ENCODE data around the gene CBX7.
A peak's percentile ranks its signal among the peaks of the same experiment; 100 is the strongest.

Gene CBX7

GRCh38 chr22:39171623-39172264 is 19.3 kb upstream of the CBX7 start:
- Histone ChIP-seq H2BK15ac (ENCODE audit: low read length) (peak overlapping the region; percentile 99), H2BK5ac (ENCODE audit: low read length) (peak overlapping the region; percentile 78), H4K91ac (ENCODE audit: low read depth, low read length, poor library complexity) (no peak overlapping the region), H3K9me3 (replicated peaks in 1 of 2; ENCODE audit: control insufficient read depth in 2 of 2, insufficient read depth in 1 of 2, low read depth in 1 of 2, low read length in 2 of 2) (no peaks in the 10 kb centered on the region), H3K27ac (replicated peaks; ENCODE audit: low read length) (no peak overlapping the region), H3K4ac (ENCODE audit: low read length) (no peak overlapping the region), H2BK120ac (ENCODE audit: low read depth, low read length) (peak overlapping the region; percentile 57), H3K4me1 (ENCODE audit: control insufficient read depth in 2 of 2, insufficient read depth in 1 of 2, low read depth in 1 of 2, low read length in 2 of 2) (peaks cover 42 to 44% of the 10 kb centered on the region in 2 donors), H3K36me3 (replicated peaks in 1 of 2; ENCODE audit: control insufficient read depth in 2 of 2, insufficient read depth in 2 of 2, low read length in 2 of 2) (no peaks in the 10 kb centered on the region), H2AFZ (ENCODE audit: low read length) (peak overlapping the region; percentile 51), H3K79me1 (ENCODE audit: low read depth, low read length) (no peaks in the 10 kb centered on the region), H3K9ac (ENCODE audit: low read depth, low read length, poor library complexity) (peak overlapping the region; percentile 21), H3K18ac (ENCODE audit: low read length) (peak overlapping the region; percentile 94), H3K27me3 (ENCODE audit: control insufficient read depth in 3 of 3, insufficient read depth in 3 of 3, low read depth in 1 of 3, low read length in 3 of 3) (peaks cover 0 to 12% (median 0%) of the 10 kb centered on the region in 3 experiments), H4K8ac (ENCODE audit: low read depth, low read length) (no peak overlapping the region), H2AK5ac (ENCODE audit: low read depth, low read length) (peak overlapping the region; percentile 88), H3K4me2 (ENCODE audit: insufficient read depth, low read length, poor library complexity, severe bottlenecking) (no peak overlapping the region), H3K14ac (ENCODE audit: low read length) (peak overlapping the region; percentile 23), H3K23ac (ENCODE audit: low read depth, low read length, poor library complexity) (no peak overlapping the region), H2BK12ac (ENCODE audit: low read length) (peak overlapping the region; percentile 33), H3K4me3 (ENCODE audit: low read length in 2 of 2) (no peak overlapping the region)
- WGBS, 2 donors (ENCODE audit: extremely low coverage in 2 of 2, insufficient read length in 2 of 2, insufficient replicate concordance in 1 of 2): no CpG with 5 or more reads among the region's 17 CpGs
- no peak for DNase-seq (ENCODE audit: low spot score)

- Histone ChIP-seq H3K27ac (replicated peaks; ENCODE audit: low read length) (no peak overlapping the region), H3K9me3 (replicated peaks in 1 of 2; ENCODE audit: control insufficient read depth in 2 of 2, insufficient read depth in 1 of 2, low read depth in 1 of 2, low read length in 2 of 2) (no peaks in the 10 kb centered on the region), H2BK12ac (ENCODE audit: low read length) (peak overlapping the region; percentile 85), H3K14ac (ENCODE audit: low read length) (peak overlapping the region; percentile 76), H2BK5ac (ENCODE audit: low read length) (peak overlapping the region; percentile 78), H3K9ac (ENCODE audit: low read depth, low read length, poor library complexity) (no peak overlapping the region), H3K79me1 (ENCODE audit: low read depth, low read length) (no peaks in the 10 kb centered on the region), H3K27me3 (ENCODE audit: control insufficient read depth in 3 of 3, insufficient read depth in 3 of 3, low read depth in 1 of 3, low read length in 3 of 3) (peaks cover 0 to 12% (median 0%) of the 10 kb centered on the region in 3 experiments), H2AFZ (ENCODE audit: low read length) (peak overlapping the region; percentile 51), H3K18ac (ENCODE audit: low read length) (peak overlapping the region; percentile 94), H3K36me3 (replicated peaks in 1 of 2; ENCODE audit: control insufficient read depth in 2 of 2, insufficient read depth in 2 of 2, low read length in 2 of 2) (no peaks in the 10 kb centered on the region), H3K4me3 (ENCODE audit: low read length in 2 of 2) (no peak overlapping the region), H3K4ac (ENCODE audit: low read length) (no peak overlapping the region), H4K8ac (ENCODE audit: low read depth, low read length) (no peak overlapping the region), H2AK5ac (ENCODE audit: low read depth, low read length) (peak overlapping the region; percentile 88), H4K91ac (ENCODE audit: low read depth, low read length, poor library complexity) (no peak overlapping the region), H2BK120ac (ENCODE audit: low read depth, low read length) (peak overlapping the region; percentile 57), H3K23ac (ENCODE audit: low read depth, low read length, poor library complexity) (no peak overlapping the region), H3K4me1 (ENCODE audit: control insufficient read depth in 2 of 2, insufficient read depth in 1 of 2, low read depth in 1 of 2, low read length in 2 of 2) (peaks cover 36 to 40% of the 10 kb centered on the region in 2 donors), H3K4me2 (ENCODE audit: insufficient read depth, low read length, poor library complexity, severe bottlenecking) (no peak overlapping the region), H2BK15ac (ENCODE audit: low read length) (peak overlapping the region; percentile 99)
- WGBS, 2 donors (ENCODE audit: extremely low coverage in 2 of 2, insufficient read length in 2 of 2, insufficient replicate concordance in 1 of 2): no CpG with 5 or more reads among the region's 28 CpGs
- DNase-seq (ENCODE audit: low spot score): peak; percentile 77
Observed at GRCh38 chr22:39170825-39171622, 18.5 kb upstream of the CBX7 start.

GRCh38 chr22:39169797-39170466 is 17.5 kb upstream of the CBX7 start:
- no peak overlapping the region for H4K91ac ChIP-seq (ENCODE audit: low read depth, low read length, poor library complexity)
- peaks cover 26 to 30% of the 10 kb centered on the region in 2 donors for H3K4me1 ChIP-seq (ENCODE audit: control insufficient read depth in 2 of 2, insufficient read depth in 1 of 2, low read depth in 1 of 2, low read length in 2 of 2)
- no peaks in the 10 kb centered on the region for H3K79me1 ChIP-seq (ENCODE audit: low read depth, low read length)
- H3K4me2 ChIP-seq (ENCODE audit: insufficient read depth, low read length, poor library complexity, severe bottlenecking): no peak overlapping the region
- no peak overlapping the region for H3K4me3 ChIP-seq (ENCODE audit: low read length in 2 of 2)
- H3K36me3 ChIP-seq (replicated peaks in 1 of 2; ENCODE audit: control insufficient read depth in 2 of 2, insufficient read depth in 2 of 2, low read length in 2 of 2): no peaks in the 10 kb centered on the region
- H2BK12ac ChIP-seq (ENCODE audit: low read length): peak overlapping the region; percentile 47
- H3K9ac ChIP-seq (ENCODE audit: low read depth, low read length, poor library complexity): no peak overlapping the region
- DNase-seq (ENCODE audit: low spot score): no peak
- peak overlapping the region; percentile 78 for H2AK5ac ChIP-seq (ENCODE audit: low read depth, low read length)
- H3K27ac ChIP-seq (replicated peaks; ENCODE audit: low read length): no peak overlapping the region
- no peak overlapping the region for H4K8ac ChIP-seq (ENCODE audit: low read depth, low read length)
- H2BK15ac ChIP-seq (ENCODE audit: low read length): peak overlapping the region; percentile 82
- no peaks in the 10 kb centered on the region for H3K9me3 ChIP-seq (replicated peaks in 1 of 2; ENCODE audit: control insufficient read depth in 2 of 2, insufficient read depth in 1 of 2, low read depth in 1 of 2, low read length in 2 of 2)
- H2BK5ac ChIP-seq (ENCODE audit: low read length): no peak overlapping the region
- H3K14ac ChIP-seq (ENCODE audit: low read length): no peak overlapping the region
- H3K27me3 ChIP-seq (ENCODE audit: control insufficient read depth in 3 of 3, insufficient read depth in 3 of 3, low read depth in 1 of 3, low read length in 3 of 3): peaks cover 0 to 12% (median 0%) of the 10 kb centered on the region in 3 experiments
- H3K4ac ChIP-seq (ENCODE audit: low read length): no peak overlapping the region
- no peak overlapping the region for H3K23ac ChIP-seq (ENCODE audit: low read depth, low read length, poor library complexity)
- H3K18ac ChIP-seq (ENCODE audit: low read length): no peak overlapping the region
- peak overlapping the region; percentile 47 for H2AFZ ChIP-seq (ENCODE audit: low read length)
- no CpG with 5 or more reads among the region's 8 CpGs for WGBS, 2 donors (ENCODE audit: extremely low coverage in 2 of 2, insufficient read length in 2 of 2, insufficient replicate concordance in 1 of 2)
- no peak overlapping the region for H2BK120ac ChIP-seq (ENCODE audit: low read depth, low read length)

- Histone ChIP-seq H2BK120ac (ENCODE audit: low read depth, low read length) (no peak overlapping the region), H3K18ac (ENCODE audit: low read length) (no peak overlapping the region), H3K4me1 (ENCODE audit: control insufficient read depth in 2 of 2, insufficient read depth in 1 of 2, low read depth in 1 of 2, low read length in 2 of 2) (peaks cover 5 to 11% of the 10 kb centered on the region in 2 donors), H3K23ac (ENCODE audit: low read depth, low read length, poor library complexity) (no peak overlapping the region), H3K9ac (ENCODE audit: low read depth, low read length, poor library complexity) (no peak overlapping the region), H3K79me1 (ENCODE audit: low read depth, low read length) (no peaks in the 10 kb centered on the region), H3K14ac (ENCODE audit: low read length) (no peak overlapping the region), H4K91ac (ENCODE audit: low read depth, low read length, poor library complexity) (no peak overlapping the region), H3K36me3 (replicated peaks in 1 of 2; ENCODE audit: control insufficient read depth in 2 of 2, insufficient read depth in 2 of 2, low read length in 2 of 2) (no peaks in the 10 kb centered on the region), H2BK5ac (ENCODE audit: low read length) (no peak overlapping the region), H3K4ac (ENCODE audit: low read length) (no peak overlapping the region), H3K9me3 (replicated peaks in 1 of 2; ENCODE audit: control insufficient read depth in 2 of 2, insufficient read depth in 1 of 2, low read depth in 1 of 2, low read length in 2 of 2) (no peaks in the 10 kb centered on the region), H2BK15ac (ENCODE audit: low read length) (no peak overlapping the region), H2BK12ac (ENCODE audit: low read length) (no peak overlapping the region), H4K8ac (ENCODE audit: low read depth, low read length) (no peak overlapping the region), H3K4me3 (ENCODE audit: low read length in 2 of 2) (no peak overlapping the region), H3K4me2 (ENCODE audit: insufficient read depth, low read length, poor library complexity, severe bottlenecking) (no peak overlapping the region), H3K27me3 (ENCODE audit: control insufficient read depth in 3 of 3, insufficient read depth in 3 of 3, low read depth in 1 of 3, low read length in 3 of 3) (peaks cover 0 to 12% (median 0%) of the 10 kb centered on the region in 3 experiments), H3K27ac (replicated peaks; ENCODE audit: low read length) (no peak overlapping the region), H2AK5ac (ENCODE audit: low read depth, low read length) (no peak overlapping the region), H2AFZ (ENCODE audit: low read length) (no peak overlapping the region)
- no peak for DNase-seq (ENCODE audit: low spot score)
- no CpG with 5 or more reads among the region's 5 CpGs for WGBS, 2 donors (ENCODE audit: extremely low coverage in 2 of 2, insufficient read length in 2 of 2, insufficient replicate concordance in 1 of 2)
Observed at GRCh38 chr22:39166547-39166946, 14.1 kb upstream of the CBX7 start.
